MV-4-11 (cell line): ENCODE measurements around the gene SPATA16.

ENCODE experiments used
- DNase-seq: peaks from one replicate; lab custom pipeline; 2025; lab: John Stamatoyannopoulos, UW

The SPATA16 gene

DNA sequence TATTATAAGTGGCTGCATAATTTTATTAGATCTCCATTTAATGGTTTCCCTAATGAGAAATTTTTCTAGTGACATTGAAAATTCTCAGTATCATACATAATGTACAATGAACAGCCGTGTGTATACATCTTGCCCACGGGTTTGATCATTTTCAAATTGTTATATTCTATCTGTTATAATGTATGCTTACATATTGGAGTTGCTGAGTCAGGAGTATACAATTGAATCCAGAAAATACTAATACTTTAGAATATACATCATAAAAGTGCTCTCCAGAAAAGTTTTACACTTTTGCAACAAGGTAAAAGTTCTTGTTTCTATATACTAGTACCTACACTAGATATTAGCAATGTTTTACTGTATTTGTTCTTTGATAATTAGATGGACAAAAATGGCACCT, 82.8 kb downstream of the SPATA16 start:
- no peak for DNase-seq

DNA sequence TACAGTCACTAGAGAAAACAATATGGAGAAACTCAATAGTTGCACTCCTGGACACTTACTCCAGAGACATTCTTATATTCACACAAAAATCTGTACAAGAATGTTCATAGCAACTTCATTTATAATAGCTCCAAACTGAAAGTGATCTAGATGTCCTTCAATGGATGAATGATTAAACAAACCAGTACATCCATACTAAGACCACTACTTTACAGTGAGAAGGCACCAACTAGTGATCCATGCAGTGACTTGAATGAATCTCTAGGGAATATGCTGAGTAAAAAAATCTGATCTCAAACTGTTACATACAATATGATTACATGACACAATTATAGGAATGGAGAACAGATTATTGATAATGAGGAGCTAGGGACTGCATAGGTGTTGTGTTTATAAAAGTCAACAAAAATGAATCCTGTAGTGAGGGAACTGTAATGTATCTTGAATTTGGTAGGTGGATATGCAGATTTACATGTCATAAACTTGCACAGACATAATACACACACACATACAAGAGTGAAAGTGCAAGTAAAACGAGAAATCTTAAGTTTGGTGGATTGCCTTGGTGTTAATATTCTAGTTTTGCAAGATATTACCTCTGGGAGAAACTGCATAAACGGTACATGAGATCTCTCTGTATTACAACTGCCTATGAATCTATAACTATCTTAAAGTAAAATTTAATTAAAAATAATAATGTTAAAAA, 85.7 kb downstream of the SPATA16 start:
- DNase-seq, result no peak

DNA sequence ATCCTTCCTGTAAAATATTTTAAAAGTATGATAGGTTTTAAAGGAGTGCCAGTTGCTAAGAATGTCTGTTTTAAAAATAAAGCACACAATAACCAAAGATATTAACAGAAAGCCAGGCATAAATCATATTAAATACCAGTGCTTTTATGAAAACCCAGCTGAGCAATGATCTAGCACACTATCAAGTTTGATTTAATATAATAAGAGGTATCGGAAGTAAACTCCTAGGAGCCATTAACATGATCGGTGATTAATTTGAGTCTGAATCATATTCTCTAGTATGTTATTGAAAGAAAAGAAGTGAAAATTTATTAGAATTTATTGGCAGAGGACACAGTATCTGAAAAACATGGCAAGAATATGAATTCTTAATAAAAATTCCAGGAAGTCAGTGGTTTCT, 91.7 kb downstream of the SPATA16 start:
- DNase-seq, result no peak

DNA sequence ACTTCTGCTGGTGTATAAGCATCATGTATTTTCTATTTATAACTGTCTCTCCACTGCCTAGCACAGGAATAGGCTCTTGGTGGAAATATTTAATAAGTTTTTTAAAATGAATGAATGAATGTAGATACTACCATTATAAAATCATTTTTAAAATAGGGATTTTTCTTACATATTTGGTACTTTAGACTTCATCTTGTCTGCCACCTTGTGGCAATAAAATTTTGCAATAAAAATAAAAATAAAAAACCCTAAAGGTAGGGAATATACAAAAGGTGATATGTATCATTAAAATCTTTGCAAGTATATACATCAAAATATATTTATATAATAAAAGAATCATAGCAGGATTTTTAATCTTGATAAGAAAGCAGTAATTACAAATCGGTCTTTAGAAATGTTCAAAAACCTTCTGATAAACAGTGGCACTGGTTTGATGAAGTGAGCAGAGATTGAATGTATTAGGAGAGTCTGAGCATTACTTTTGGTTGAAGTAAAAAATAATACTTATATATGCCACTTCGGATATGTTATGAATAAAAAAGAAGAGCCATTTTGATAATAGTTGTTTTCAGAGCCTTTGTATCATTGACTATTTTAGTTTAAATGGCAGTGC, 95.2 kb downstream of the SPATA16 start:
- no peak for DNase-seq

DNA sequence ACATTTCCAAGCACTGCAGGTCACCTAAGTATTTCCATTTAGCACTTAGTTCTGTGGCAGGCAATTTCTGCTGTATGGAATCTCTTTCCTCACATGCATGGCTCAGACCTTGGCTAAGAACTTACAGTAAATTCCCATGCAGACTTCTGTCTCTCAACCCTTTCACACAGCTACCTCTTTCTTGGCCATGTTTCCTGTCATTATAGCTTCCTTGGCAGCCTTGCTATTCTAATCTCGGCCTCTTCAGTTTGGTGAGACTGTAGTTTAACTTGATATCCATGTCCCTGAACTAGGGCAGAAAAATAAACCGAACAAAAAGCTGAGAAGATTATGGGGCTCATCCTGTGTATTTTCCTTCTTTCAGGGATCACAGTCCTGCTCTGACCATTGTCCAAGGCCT, 96.0 kb downstream of the SPATA16 start:
- DNase-seq, result no peak

DNA sequence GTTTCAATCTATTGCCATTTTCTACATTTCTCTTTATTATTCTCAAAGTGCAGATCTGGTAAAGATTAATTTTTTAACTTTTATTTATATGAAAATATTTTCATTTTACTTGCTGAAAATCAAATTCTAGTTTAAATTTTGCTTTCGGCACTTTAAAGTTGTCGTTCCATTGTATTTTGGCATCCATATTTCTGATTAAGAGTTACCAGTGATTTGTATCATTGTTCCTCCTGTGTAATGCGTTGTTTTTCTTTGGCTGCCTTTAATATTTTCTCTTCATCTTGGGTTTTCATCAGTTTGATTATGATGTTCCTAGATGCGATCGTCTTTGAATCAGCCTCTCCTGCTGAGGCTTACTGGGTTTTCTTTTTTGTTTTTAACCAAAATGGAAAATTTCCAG, 97.3 kb downstream of the SPATA16 start:
- no peak for DNase-seq

DNA sequence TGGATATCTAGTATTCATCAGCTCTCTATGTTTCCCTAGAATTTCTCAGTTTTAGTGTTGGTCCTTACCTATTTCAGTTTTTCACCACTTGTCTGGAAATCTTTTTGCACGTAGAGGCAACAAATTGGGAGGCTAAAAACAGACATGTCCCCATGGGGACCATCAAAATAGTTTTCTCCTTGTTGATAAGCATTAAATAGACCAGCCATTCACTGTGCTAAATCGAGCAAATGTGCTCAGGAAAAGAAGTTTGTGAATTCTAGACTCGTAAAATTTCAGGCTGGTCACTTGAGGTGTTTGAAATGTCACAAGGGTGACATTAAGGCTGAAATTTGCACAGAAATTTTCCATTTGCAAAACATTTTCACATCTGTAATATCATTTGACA, 102.6 kb downstream of the SPATA16 start:
- no peak for DNase-seq

DNA sequence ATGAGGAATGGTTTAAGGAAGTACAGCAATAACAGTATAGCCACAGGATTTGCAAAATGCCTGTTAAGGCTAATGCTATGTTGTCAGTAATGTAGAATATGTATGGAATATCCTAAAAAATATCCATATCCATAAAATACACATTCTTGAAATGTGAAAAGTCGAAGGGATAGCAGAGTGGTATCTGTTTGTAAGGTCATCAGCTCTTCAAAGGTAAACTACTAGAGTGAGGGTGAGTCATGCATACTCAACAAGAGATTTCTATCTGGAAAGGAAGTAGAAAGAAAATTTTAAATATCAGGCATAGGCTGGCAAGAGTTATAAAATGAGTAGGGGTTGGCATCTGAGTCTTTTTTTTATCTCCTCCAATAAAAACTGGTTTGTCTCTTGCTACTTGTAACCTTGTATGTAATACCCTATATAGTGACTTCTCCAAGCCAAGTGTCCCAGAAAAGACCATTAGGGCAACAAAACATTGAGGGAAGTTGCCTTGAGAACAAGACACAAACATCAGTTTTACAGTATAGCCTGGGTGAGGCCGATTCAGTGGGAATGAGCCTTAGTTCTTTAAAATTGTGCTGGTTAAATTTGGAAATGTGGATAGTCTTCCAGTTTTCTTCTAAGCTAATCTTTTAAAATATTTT, 103.1 kb downstream of the SPATA16 start:
- no peak for DNase-seq

DNA sequence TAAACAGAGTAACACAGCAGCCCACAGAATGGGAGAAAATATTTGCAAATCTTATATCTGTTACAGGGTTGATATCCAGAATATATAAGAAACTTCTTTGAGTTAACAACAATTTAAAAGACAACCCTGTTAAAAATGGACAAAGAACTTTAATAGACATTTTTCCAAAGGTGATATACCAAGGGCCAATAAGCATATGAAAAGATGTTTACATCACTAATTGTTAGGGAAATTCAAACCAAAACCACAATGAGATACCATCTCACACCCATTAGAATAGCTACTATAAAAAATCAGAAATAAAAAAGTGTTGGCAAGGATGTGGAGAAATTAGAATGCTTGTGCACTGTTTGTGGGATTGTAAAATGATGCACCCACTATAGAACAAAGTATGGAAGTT, 110.8 kb downstream of the SPATA16 start:
- no peak for DNase-seq

DNA sequence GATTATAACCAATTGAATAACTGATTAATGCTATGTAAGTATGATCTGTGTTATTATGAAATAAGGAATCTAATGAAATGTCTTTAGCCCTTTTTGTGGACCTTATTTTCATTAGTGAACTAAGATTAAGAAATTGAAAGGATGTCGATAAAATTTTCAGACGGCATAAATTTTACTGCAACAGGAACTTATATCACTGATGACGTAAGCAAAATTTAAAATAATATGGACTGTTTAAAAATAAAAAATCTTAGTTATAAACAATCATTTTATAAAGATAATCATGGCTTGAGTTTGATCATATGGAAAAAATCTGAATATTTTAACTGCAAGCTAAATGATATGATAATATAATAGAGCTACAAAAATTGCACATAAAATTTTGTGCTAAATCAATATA, 112.7 kb downstream of the SPATA16 start:
- DNase-seq, result no peak

DNA sequence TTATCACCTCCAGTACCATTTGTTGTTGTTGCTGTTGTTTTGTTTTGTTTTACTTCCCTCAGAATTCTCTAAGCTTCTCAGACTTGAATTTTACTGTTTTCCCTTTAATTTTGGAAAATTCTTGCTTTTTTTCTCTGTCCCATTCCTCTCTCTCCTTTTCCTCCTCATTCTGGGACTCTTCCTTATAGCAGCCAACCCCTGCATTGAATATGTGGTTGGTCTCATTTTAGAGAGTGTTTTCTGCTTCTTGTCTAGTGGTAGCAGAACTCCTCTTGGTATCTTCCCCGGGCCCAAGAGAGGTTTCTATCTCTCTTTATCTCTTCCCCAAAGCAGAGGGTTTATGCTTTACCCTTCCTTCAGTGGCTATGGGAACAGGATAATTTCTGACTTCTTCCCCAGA, 113.6 kb downstream of the SPATA16 start:
- DNase-seq, result no peak

DNA sequence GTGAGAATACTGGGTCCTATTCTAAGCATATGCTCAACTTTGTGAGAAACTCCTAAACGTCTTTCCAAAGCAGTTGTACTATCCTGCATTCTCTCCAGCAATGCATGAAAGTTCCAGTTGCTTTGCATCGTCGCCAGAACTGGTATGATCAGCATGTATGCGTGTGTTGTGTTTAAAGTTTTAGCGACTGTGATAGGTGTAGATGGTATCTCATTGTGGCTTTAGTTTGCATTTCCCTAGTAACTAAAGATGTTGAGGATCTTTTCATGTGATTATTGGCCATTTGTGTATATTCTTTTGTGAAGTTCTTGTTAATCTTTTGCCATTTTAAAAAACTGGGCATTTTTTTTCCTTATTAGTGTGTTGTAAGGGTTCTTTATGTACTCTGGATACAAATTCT, 115.1 kb downstream of the SPATA16 start:
- no peak for DNase-seq

DNA sequence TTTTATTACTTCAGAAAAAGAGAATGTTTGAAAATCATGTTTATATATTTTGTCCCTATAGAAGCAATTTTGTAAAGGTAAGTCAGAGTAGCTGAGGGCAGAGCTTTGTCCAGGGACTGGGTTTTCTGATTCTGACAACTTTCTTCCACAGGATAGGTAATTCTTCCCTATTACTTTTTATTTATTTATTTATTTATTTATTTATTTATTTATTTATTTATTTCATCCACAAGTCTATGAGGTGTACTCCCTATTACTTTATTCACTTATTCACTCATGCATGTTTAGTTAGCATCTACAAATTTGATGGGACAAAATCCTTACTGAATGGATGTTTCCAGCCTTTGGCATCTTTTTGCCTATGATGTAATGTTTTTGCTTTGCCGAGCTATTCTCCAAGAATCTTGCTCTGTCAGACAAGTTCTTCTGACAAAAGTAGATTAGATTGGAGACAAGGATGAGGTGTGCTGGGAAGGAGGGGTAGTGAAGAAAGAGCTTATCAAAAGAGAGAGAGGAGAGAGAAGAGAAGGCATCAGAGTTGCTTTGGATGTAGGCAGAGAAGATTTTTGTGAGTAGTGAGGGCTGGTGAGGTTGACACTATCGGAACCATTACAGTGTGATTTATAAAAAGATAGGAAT, 119.4 kb downstream of the SPATA16 start:
- no peak for DNase-seq

DNA sequence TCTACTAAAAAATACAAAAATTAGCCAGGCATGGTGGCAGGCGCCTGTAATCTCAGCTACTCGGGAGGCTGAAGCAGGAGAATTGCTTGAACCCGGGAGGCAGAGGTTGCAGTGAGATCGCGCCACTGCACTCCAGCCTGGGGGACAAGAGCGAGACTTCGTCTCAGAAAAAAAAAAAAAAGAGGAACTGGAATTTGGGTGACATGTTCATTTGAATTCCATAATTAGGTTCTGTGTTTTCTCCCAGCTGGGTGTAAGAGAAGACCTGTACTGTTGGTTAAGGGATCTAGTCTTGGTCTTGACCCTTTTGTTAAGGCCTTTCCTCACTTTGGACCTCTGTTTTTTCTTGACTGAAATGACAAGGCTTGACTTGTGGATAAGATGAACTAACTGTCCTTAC, 120.9 kb downstream of the SPATA16 start:
- peak; percentile 30 for DNase-seq

DNA sequence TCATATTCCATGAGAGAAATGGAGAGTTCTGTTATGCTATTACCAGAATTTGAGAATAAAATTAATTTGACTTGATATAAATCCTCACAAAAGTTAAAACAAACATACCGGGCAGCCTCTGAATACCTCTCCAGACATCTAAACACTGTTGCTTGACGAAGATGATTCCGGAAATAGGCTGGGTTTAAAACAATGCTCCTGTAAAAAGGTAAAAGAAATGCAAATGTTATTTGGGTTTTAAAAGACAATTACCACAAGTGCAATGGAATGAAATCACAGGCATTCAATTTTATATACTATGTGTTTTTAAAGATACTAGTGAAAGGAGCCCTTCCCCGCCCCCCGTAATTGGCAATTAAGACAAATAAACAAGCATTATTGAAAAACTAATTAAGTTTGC, 121.7 kb downstream of the SPATA16 start:
- no peak for DNase-seq

DNA sequence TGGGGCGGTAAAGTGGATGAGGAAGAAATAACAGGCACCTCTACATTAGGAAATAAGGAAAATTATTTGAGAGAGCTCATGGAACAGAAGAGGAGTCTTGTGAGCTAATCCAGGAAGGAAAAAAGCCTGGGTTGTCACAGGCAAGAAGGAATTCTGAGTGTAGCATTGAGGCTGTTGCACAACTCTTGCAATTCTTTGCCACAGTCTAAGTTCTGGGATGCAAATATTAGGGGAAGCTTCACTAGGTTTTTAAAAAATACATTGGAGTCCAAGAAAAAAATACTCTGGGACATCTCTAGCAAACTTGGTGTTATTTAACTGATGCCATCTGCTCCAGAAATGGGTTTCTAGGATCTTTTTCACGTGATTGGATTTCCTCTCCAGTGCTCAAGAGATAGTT, 122.3 kb downstream of the SPATA16 start:
- no peak for DNase-seq

DNA sequence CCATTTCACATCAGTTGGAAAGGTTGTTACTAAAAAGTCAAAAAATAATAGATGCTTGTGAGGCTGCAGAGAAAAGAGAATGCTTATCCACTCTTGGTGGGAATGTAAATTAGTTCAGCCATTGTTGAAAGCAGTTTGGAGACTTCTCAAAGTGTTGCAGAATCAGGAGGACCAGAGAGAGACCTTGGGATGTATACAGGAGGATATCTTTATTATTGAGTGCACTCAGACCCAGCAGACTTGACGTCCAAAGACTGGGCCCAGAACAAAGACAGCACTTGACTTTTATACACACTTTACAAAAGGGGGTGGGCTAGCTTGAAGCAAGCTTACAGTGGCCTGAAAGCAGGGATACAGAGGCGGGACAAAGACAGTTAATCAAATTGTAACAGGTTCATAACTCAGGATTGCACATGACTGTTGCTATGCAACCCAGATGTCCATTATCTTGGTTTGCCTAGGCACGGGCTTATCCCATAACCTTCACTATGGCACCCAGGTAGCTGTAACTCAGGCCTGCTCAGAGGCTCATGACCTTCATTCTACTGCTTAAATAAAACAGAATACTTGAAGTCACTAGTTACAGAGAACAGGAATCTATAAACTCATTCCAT, 127.7 kb downstream of the SPATA16 start:
- no peak for DNase-seq

DNA sequence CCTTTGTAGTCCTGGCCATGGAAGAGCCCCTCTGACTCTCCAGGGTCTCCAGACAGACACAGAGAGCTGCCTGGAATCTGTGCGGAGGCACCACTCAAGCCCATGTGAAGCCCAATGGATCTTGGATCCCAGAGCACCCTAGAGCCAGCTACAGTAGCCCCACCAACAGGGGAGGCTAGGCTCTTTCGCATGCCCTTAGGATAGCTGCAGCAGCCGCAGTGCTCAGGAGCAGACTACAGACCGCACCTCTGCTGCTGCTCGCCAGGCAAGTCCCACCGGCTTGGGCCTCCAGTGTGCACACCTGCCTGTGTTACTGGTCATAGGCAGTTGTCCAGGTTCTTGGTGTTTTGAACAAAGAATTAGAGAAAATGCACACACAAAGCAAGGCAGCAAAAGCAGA, 131.6 kb downstream of the SPATA16 start:
- DNase-seq, result no peak

DNA sequence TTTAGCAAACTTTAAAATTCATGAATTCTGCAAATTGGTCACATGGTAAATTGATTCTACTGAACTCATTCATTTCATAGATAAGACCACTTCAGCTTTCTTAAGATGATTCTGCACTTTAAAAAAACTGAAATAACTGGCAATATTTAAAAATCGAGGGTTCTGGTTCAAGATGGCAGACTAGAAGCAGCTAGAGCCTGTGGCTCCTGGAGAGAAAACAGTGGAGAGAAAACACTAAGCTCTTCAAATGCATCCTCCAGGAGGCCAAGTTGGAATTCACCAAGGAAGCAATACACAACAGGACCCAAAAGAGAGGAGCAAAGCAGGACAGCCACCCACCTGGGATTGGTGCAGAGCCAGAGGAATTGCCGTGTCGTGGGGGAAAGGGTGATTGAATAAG, 132.1 kb downstream of the SPATA16 start:
- DNase-seq, result no peak

DNA sequence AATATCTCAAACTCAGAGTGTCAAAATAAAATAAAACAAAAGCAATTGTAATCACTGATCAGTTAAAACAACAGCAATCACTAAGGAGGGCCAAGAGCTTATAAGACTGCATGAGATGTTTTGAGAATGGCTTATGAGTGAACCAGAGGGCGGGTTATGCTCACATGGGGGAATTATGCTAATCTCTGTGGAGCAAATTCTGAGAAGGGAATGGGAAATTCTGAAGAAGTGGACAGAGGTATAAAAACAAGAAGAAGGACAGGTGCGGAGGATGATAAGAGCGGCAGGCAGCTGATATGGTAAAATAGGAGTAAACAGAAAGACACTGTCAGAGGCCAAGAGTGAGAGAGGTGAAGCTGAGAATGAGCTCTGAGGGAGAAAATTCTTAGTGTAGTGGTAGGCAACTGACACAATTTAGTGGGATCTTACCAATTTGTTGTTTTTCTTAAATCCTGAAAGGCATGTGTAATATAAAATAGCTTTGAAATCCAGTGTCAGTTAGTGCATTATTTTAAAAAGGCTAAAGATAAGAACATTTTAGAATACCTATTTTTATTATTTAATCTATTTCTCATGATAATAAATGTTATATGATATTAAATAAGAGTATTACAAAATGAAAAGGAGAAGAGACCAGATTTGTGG, 133.8 kb downstream of the SPATA16 start:
- DNase-seq, result no peak

DNA sequence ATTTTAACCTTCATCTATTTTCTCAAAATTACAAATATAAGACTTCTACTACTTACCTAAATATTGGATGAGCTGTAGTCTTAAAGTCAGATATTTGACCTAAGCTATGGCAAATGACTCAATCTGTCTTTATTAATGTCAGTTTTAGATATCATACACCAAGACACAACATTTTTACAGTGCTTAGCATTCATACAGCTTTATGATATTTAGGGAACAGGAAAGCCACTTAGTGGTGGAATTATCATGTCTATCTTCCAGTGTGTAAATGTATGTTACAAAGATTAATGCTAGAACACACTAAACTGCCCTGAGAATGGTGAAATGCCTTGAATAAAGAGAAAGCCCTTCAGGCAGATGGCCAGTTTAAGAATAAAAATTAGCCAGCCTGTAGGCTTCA, 135.0 kb downstream of the SPATA16 start:
- no peak for DNase-seq

DNA sequence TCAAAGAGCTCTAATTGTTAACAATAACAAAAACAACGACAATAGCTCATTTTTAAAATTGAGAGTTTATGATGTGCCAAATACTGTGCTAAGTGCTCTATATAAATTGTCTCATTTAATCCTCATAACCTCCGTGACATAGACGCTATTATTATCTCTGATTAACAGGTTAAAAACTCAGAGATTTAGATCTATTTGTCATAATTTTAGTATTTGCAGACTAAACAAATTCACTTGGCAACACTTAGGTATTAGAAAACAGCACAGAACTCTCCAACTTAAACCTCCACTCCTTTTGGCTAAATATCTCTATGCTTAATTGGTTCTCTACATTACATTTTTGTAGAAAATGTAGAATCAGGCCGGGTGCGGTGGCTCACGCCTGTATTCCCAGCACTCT, 136.4 kb downstream of the SPATA16 start:
- DNase-seq, result no peak
